Stimulated activated CD8-positive, alpha-beta memory T cell treated with anti-CD3 and anti-CD28 coated beads, Interleukin-4, amount 100 ng/mL, for 48 hours (primary cell): ENCODE measurements around the gene PTGER3.
"Not testable (repeated sequence)": the region's sequence is repeated elsewhere in the genome, so short reads cannot be mapped to it uniquely, and the experiment has no call there.

Experiments
- DNase-seq: peaks from one replicate; pipeline ENCODE4 v3.0.0-alpha.2; 2020

PTGER3 gene

GRCh38 chr1:70945251-70945650, 102.4 kb downstream of the PTGER3 start:
- no peak for DNase-seq

- no peak for DNase-seq
Measured at GRCh38 chr1:70941563-70941962, 106.1 kb downstream of the PTGER3 start.

GRCh38 chr1:70940398-70940797, 107.2 kb downstream of the PTGER3 start:
- not testable (repeated sequence) for DNase-seq

- DNase-seq = no peak
Measured at GRCh38 chr1:70934194-70934961, 113.2 kb downstream of the PTGER3 start.

GRCh38 chr1:70930062-70930461, 117.6 kb downstream of the PTGER3 start:
- DNase-seq = no peak

- no peak for DNase-seq
Measured at GRCh38 chr1:70922196-70922595, 125.4 kb downstream of the PTGER3 start.
